CD4-positive, alpha-beta memory T cell (primary cell): ENCODE results near the gene TOMM22. TPM values are rescaled to one million over a fixed set of nuclear protein-coding genes. Genes with fewer than 3 reads are reported as not detected.

Experiments
- CTCF ChIA-PET: fragments of 350-600 bp; sonication (Branson Sonifier 250); formaldehyde crosslinking; loops from one replicate; lab custom pipeline; 2021; ENCODE audit warnings: inconsistent platforms; ENCODE audit not compliant: partially characterized antibody; lab: Charles Lee
- POLR2A ChIA-PET: fragments of 350-600 bp; sonication (Branson Sonifier 250); formaldehyde crosslinking; loops from one replicate; lab custom pipeline; 2021; ENCODE audit not compliant: partially characterized antibody; lab: Charles Lee
- DNase-seq, 5 donors: peaks; one replicate each; pipeline versions ENCODE4 v3.0.0 to v3.0.0-alpha.2; 2020 to 2022; ENCODE audit warnings: mixed read lengths in 1 of 5
- H3K27ac ChIP-seq: one replicate; pipeline ENCODE4 v1.7.0; 2013; ENCODE audit warnings: low read depth, low read length
- H3K27me3 ChIP-seq: 2 replicates; pipeline ENCODE4 v1.7.0; 2013; ENCODE audit warnings: mild to moderate bottlenecking, low read length, moderate library complexity; ENCODE audit not compliant: insufficient read depth
- H3K36me3 ChIP-seq: 2 replicates; pipeline ENCODE4 v1.7.0; 2013; ENCODE audit warnings: mild to moderate bottlenecking, low read length, moderate library complexity; ENCODE audit not compliant: insufficient read depth
- H3K4me1 ChIP-seq: 2 replicates; pipeline ENCODE4 v1.7.0; 2013; ENCODE audit warnings: mild to moderate bottlenecking, low read length, moderate library complexity; ENCODE audit not compliant: insufficient read depth
- H3K4me3 ChIP-seq, 2 donors: one replicate each; pipeline ENCODE4 v1.7.0; 2013; ENCODE audit warnings: low read length in 2 of 2, mild to moderate bottlenecking in 1 of 2
- H3K9me3 ChIP-seq, 2 donors: one replicate each; pipeline ENCODE4 v1.7.0; 2013; ENCODE audit warnings: low read length in 2 of 2, control low read depth in 1 of 2; ENCODE audit not compliant: control insufficient read depth in 1 of 2
- H3K27ac Mint-ChIP-seq, 7 donors: one replicate each; pipeline ENCODE4 v1.8.0; 2020 to 2021; ENCODE audit warnings: mixed read lengths in 7 of 7, mild to moderate bottlenecking in 6 of 7, inconsistent platforms in 3 of 7, moderate library complexity in 3 of 7
- H3K27me3 Mint-ChIP-seq, 2 donors: one replicate each; pipeline ENCODE4 v1.8.0; 2020 to 2021; ENCODE audit warnings: mixed read lengths in 2 of 2
- H3K36me3 Mint-ChIP-seq, 2 donors: one replicate each; pipeline ENCODE4 v1.8.0; 2020 to 2021; ENCODE audit warnings: mixed read lengths in 2 of 2, inconsistent platforms in 1 of 2, mild to moderate bottlenecking in 1 of 2
- H3K4me1 Mint-ChIP-seq, 4 donors: one replicate each; pipeline ENCODE4 v1.8.0; 2020 to 2021; ENCODE audit warnings: mixed read lengths in 4 of 4, mild to moderate bottlenecking in 1 of 4
- H3K4me3 Mint-ChIP-seq, 8 donors: one replicate each; pipeline ENCODE4 v1.8.0; 2020 to 2021; ENCODE audit warnings: mixed read lengths in 8 of 8, mild to moderate bottlenecking in 7 of 8, moderate library complexity in 6 of 8, inconsistent platforms in 3 of 8
- H3K9me3 Mint-ChIP-seq, 8 donors: one replicate each; pipeline ENCODE4 v1.8.0; 2020 to 2021; ENCODE audit warnings: mixed read lengths in 8 of 8, mild to moderate bottlenecking in 5 of 8, inconsistent platforms in 3 of 8, moderate library complexity in 1 of 8
- intact Hi-C: fragments of 100-400 bp; cut with micrococcal nuclease; formaldehyde crosslinking; loops from one replicate; pipeline ENCODE4 v1.15.1; 2023
- polyA plus RNA-seq, 2 donors: library from polyadenylated mRNA; unstranded; fragments of 300-500 nt; fragmentation: Illumina TruSeq; gene quantifications; one replicate each; pipeline ENCODE4 v1.2.3, GENCODE V29; 2021
- total RNA-seq, 2 experiments: library from RNA; stranded (reverse); gene quantifications; one replicate each; pipeline ENCODE4 v1.2.3, GENCODE V29; 2021

Gene TOMM22
- total and polyA plus RNA-seq, 4 experiments from 2014 or later, result 41.2 to 78.9 (median 51.3) TPM

GRCh38 chr22:38657045-38657909, 24.5 kb upstream of the TOMM22 start:
- CTCF ChIA-PET, result interaction anchor here (0.8 to 1.6 kb wide), 2 partner anchors 24 to 741 kb away, joined by 3 to 7 read pairs; partner anchors contain the start of gene TOMM22
- peaks cover 16% of the 10 kb centered on the region for H3K4me1 ChIP-seq
- no peaks in the 10 kb centered on the region for H3K36me3 ChIP-seq
- H3K4me3 Mint-ChIP-seq, result peak overlapping the region; percentile 93 to 99 (median 96)
- peaks cover 0 to 6% of the 10 kb centered on the region in 2 donors for H3K36me3 Mint-ChIP-seq
- no peaks in the 10 kb centered on the region for H3K27me3 Mint-ChIP-seq
- H3K27ac Mint-ChIP-seq, result peak overlapping the region; percentile 98 to 100 (median 99)
- no peaks in the 10 kb centered on the region for H3K27me3 ChIP-seq
- intact Hi-C loops, result loop anchor here (2.0 kb wide), 2 partner anchors 44 to 604 kb away; partner anchors contain the start of gene JOSD1
- no peaks in the 10 kb centered on the region for H3K9me3 Mint-ChIP-seq
- POLR2A ChIA-PET, result interaction anchor here (0.7 to 3.0 kb wide), 8 partner anchors 9 to 99 kb away, joined by 3 to 26 read pairs (median 5); partner anchors contain the start of genes DMC1, GTPBP1, SUN2 and TOMM22
- no peaks in the 10 kb centered on the region for H3K9me3 ChIP-seq
- peak overlapping the region; percentile 88 for H3K27ac ChIP-seq
- DNase-seq, result peak in 2 of 5 donors; percentile 30 to 54
- H3K4me3 ChIP-seq, result peak overlapping the region; percentile 90 to 98
- H3K4me1 Mint-ChIP-seq, result peaks cover 10 to 24% (median 19%) of the 10 kb centered on the region in 4 donors

DNA sequence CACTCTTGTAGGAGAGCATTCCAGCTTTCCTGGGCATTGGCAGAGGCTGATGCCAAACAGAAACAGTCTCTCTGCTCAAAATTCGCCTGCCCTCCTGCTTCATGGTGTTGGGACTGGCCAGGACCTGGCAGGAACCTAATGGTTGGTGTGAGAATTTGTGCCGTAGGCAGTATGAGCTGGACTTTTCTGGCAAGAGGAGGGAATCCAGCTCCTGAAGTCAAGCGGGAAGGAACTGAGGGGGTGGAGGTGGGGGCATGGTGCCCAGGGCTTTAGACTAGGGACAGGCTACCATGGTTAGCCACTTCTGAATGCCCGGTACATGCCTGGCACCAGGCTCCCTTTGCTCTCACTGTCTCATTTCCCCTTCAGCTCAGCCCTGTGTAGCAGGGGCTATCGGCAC, 6.9 kb upstream of the TOMM22 start:
- peaks cover 0 to 1% of the 10 kb centered on the region in 2 donors for H3K27me3 Mint-ChIP-seq
- H3K4me3 ChIP-seq, result no peak overlapping the region
- ChIA-PET POLR2A (interaction anchor here (0.9 to 1.0 kb wide), 2 partner anchors 58 to 81 kb away, joined by 3 read pairs; partner anchors contain the start of gene SUN2), CTCF (no interaction called here)
- peaks cover 12% of the 10 kb centered on the region for H3K36me3 ChIP-seq
- H3K4me1 ChIP-seq, result no peaks in the 10 kb centered on the region
- H3K4me3 Mint-ChIP-seq, result no peak overlapping the region
- H3K27ac Mint-ChIP-seq, result peak overlapping the region in 2 of 7 donors; percentile 24 to 29
- no peaks in the 10 kb centered on the region for H3K9me3 Mint-ChIP-seq
- no peaks in the 10 kb centered on the region for H3K27me3 ChIP-seq
- intact Hi-C loops, result no loop called here
- H3K4me1 Mint-ChIP-seq, result no peaks in the 10 kb centered on the region
- H3K36me3 Mint-ChIP-seq, result peaks cover 18 to 24% of the 10 kb centered on the region in 2 donors
- H3K9me3 ChIP-seq, result no peaks in the 10 kb centered on the region
- DNase-seq, result no peak
- H3K27ac ChIP-seq, result no peak overlapping the region

- H3K4me3 Mint-ChIP-seq, result no peak overlapping the region
- Histone ChIP-seq H3K27ac (no peak overlapping the region), H3K27me3 (no peaks in the 10 kb centered on the region), H3K36me3 (peaks cover 10% of the 10 kb centered on the region), H3K4me1 (no peaks in the 10 kb centered on the region), H3K4me3 (no peak overlapping the region), H3K9me3 (no peaks in the 10 kb centered on the region)
- ChIA-PET POLR2A (no interaction called here), CTCF (no interaction called here)
- no peaks in the 10 kb centered on the region for H3K4me1 Mint-ChIP-seq
- H3K27ac Mint-ChIP-seq, result peak overlapping the region in 3 of 7 donors; percentile 14 to 56 (median 46)
- peaks cover 15 to 18% of the 10 kb centered on the region in 2 donors for H3K36me3 Mint-ChIP-seq
- no peak for DNase-seq
- no peaks in the 10 kb centered on the region for H3K9me3 Mint-ChIP-seq
- H3K27me3 Mint-ChIP-seq, result peaks cover 0 to 1% of the 10 kb centered on the region in 2 donors
- intact Hi-C loops, result no loop called here
Measured at GRCh38 chr22:38675833-38676232, 5.9 kb upstream of the TOMM22 start.

DNA sequence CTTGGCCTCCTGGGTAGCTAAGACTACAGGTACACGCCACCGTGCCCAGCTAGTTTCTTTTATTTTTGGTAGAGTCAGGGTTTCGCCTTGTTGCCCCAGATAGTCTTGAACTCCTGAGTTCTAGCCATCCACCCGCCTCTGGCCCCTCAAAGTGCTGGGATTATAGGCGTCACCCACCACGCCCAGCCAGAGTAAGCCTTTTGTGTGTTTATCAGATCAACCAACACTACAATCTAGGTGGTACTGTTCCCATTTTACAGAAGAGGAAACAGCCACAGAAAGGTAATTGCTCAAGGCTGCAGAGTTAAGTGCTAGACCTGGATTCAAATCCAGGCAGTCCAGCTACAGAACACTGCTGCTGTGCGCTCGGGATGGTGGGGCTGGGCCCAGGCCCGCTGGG, 3.1 kb downstream of the TOMM22 start:
- POLR2A ChIA-PET, result interaction anchor here (5.7 kb wide), 1 partner anchor 11 kb away, joined by 84 read pairs; no protein-coding TSS in a partner anchor
- DNase-seq, result no peak
- Histone ChIP-seq H3K4me3 (no peak overlapping the region), H3K27ac (no peak overlapping the region), H3K36me3 (peaks cover 56% of the 10 kb centered on the region), H3K27me3 (no peaks in the 10 kb centered on the region), H3K4me1 (peaks cover 15% of the 10 kb centered on the region), H3K9me3 (no peaks in the 10 kb centered on the region)
- CTCF ChIA-PET, result interaction anchor here (0.7 kb wide), 1 partner anchor 22 kb away, joined by 4 read pairs; no protein-coding TSS in a partner anchor
- peak overlapping the region in 2 of 7 donors; percentile 25 to 51 for H3K27ac Mint-ChIP-seq
- H3K36me3 Mint-ChIP-seq, result peaks cover 34 to 61% of the 10 kb centered on the region in 2 donors
- no peaks in the 10 kb centered on the region for H3K27me3 Mint-ChIP-seq
- peak overlapping the region in 1 of 8 donors; percentile 6 for H3K4me3 Mint-ChIP-seq
- peaks cover 0 to 3% (median 0%) of the 10 kb centered on the region in 8 donors for H3K9me3 Mint-ChIP-seq
- peaks cover 8 to 29% (median 17%) of the 10 kb centered on the region in 4 donors for H3K4me1 Mint-ChIP-seq
- intact Hi-C loops, result no loop called here

DNA sequence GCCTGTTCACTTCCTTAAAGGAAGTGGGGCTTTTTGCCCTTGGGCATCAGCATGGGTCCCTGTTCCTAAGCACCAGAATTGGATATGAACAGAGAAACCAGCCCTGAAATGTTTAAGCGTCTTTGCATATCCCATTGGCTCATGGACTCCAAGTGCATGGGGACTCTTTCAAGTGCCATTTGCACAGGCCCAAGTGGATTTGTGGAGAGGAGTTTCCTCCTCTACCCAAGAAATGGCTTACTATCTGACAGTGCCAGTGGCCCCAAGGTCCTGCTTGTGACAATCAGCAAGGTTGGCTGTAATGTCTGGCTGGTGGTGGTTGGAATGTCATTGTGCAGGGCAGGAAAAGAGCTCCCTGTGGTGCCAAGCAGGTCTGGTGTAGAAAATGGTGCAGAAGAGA, 4.0 kb downstream of the TOMM22 start:
- POLR2A ChIA-PET, result interaction anchor here (0.6 to 5.7 kb wide), 2 partner anchors 10 to 12 kb away, joined by 3 to 84 read pairs; no protein-coding TSS in a partner anchor
- peak overlapping the region in 2 of 7 donors; percentile 37 to 48 for H3K27ac Mint-ChIP-seq
- DNase-seq, result no peak
- no peak overlapping the region for H3K4me3 ChIP-seq
- peaks cover 34 to 63% of the 10 kb centered on the region in 2 donors for H3K36me3 Mint-ChIP-seq
- H3K4me1 ChIP-seq, result peaks cover 15% of the 10 kb centered on the region
- peaks cover 8 to 29% (median 17%) of the 10 kb centered on the region in 4 donors for H3K4me1 Mint-ChIP-seq
- H3K36me3 ChIP-seq, result peaks cover 59% of the 10 kb centered on the region
- CTCF ChIA-PET, result no interaction called here
- no peaks in the 10 kb centered on the region for H3K27me3 Mint-ChIP-seq
- no peaks in the 10 kb centered on the region for H3K9me3 ChIP-seq
- peak overlapping the region in 1 of 8 donors; percentile 46 for H3K4me3 Mint-ChIP-seq
- H3K27me3 ChIP-seq, result no peaks in the 10 kb centered on the region
- peaks cover 0 to 3% (median 0%) of the 10 kb centered on the region in 8 donors for H3K9me3 Mint-ChIP-seq
- intact Hi-C loops, result no loop called here
- H3K27ac ChIP-seq, result no peak overlapping the region

GRCh38 chr22:38689651-38690050, 7.9 kb downstream of the TOMM22 start:
- no peak overlapping the region for H3K4me3 Mint-ChIP-seq
- Histone ChIP-seq H3K27ac (no peak overlapping the region), H3K4me1 (no peaks in the 10 kb centered on the region), H3K4me3 (no peak overlapping the region), H3K27me3 (no peaks in the 10 kb centered on the region), H3K9me3 (no peaks in the 10 kb centered on the region), H3K36me3 (peaks cover 44% of the 10 kb centered on the region)
- intact Hi-C loops, result no loop called here
- no peaks in the 10 kb centered on the region for H3K27me3 Mint-ChIP-seq
- peak overlapping the region in 1 of 7 donors; percentile 22 for H3K27ac Mint-ChIP-seq
- DNase-seq, result no peak
- POLR2A ChIA-PET, result interaction anchor here (2.6 kb wide), 1 partner anchor 9 kb away, joined by 8 read pairs; no protein-coding TSS in a partner anchor
- peaks cover 11 to 26% (median 18%) of the 10 kb centered on the region in 4 donors for H3K4me1 Mint-ChIP-seq
- CTCF ChIA-PET, result interaction anchor here (1.1 kb wide), 1 partner anchor 8 kb away, joined by 3 read pairs; no protein-coding TSS in a partner anchor
- no peaks in the 10 kb centered on the region for H3K9me3 Mint-ChIP-seq
- peaks cover 24 to 55% of the 10 kb centered on the region in 2 donors for H3K36me3 Mint-ChIP-seq
